Astrocyte (in vitro differentiated cells and primary cell): ENCODE results near the gene LSM5. TPM values are rescaled to one million over a fixed set of nuclear protein-coding genes. Genes with fewer than 3 reads are reported as not detected.

ENCODE experiments used
- DNase-seq: peaks from one replicate; pipeline ENCODE4 v3.0.0-alpha.2; 2010; ENCODE audit warnings: low read depth
- FAIRE-seq: peaks from 2 replicates; lab custom pipeline; 2011; peaks lifted over from hg19 to GRCh38; lab: Jason Lieb, UNC
- H2AFZ ChIP-seq: 2 replicates; pipeline ENCODE4 v1.6.0; 2012; ENCODE audit warnings: low read depth, low read length, inconsistent platforms
- H3K27ac ChIP-seq: 2 replicates; pipeline ENCODE4 v1.5.1; 2011; ENCODE audit warnings: low read depth, low read length, inconsistent platforms
- H3K27me3 ChIP-seq: 2 replicates; pipeline ENCODE4 v1.6.0; 2011; ENCODE audit warnings: low read length, inconsistent platforms; ENCODE audit not compliant: insufficient read depth
- H3K36me3 ChIP-seq: 2 replicates; pipeline ENCODE4 v1.5.1; 2011; ENCODE audit warnings: low read length, inconsistent platforms; ENCODE audit not compliant: insufficient read depth
- H3K4me1 ChIP-seq: 2 replicates; pipeline ENCODE4 v1.5.1; 2011; ENCODE audit warnings: low read length, inconsistent platforms; ENCODE audit not compliant: insufficient read depth
- H3K4me2 ChIP-seq: 2 replicates; pipeline ENCODE4 v1.6.0; 2012; ENCODE audit warnings: low read length, inconsistent platforms
- H3K4me3 ChIP-seq: 2 replicates; pipeline ENCODE4 v1.5.1; 2011; ENCODE audit warnings: low read depth, mild to moderate bottlenecking, low read length, inconsistent platforms; ENCODE audit not compliant: insufficient read depth
- H3K79me2 ChIP-seq: 2 replicates; pipeline ENCODE4 v1.6.0; 2012; ENCODE audit warnings: mild to moderate bottlenecking, low read length, inconsistent platforms; ENCODE audit not compliant: insufficient read depth
- H3K9ac ChIP-seq: 2 replicates; pipeline ENCODE4 v1.6.0; 2012; ENCODE audit warnings: mild to moderate bottlenecking, low read length, inconsistent platforms
- H3K9me3 ChIP-seq: 2 replicates; pipeline ENCODE4 v1.5.1; 2012; ENCODE audit warnings: low read depth, mild to moderate bottlenecking, low read length, inconsistent platforms; ENCODE audit not compliant: insufficient read depth
- H4K20me1 ChIP-seq: 2 replicates; pipeline ENCODE4 v1.6.0; 2012; ENCODE audit warnings: low read length, inconsistent platforms; ENCODE audit not compliant: insufficient read depth
- H3K27ac Mint-ChIP-seq: one replicate; pipeline ENCODE4 v1.8.0; 2021; ENCODE audit warnings: mild to moderate bottlenecking, mixed read lengths; ENCODE audit not compliant: unreplicated experiment
- H3K27me3 Mint-ChIP-seq: one replicate; pipeline ENCODE4 v1.8.0; 2021; ENCODE audit warnings: low read depth, mixed read lengths; ENCODE audit not compliant: unreplicated experiment
- H3K36me3 Mint-ChIP-seq: one replicate; pipeline ENCODE4 v1.8.0; 2021; ENCODE audit warnings: low read depth, mixed read lengths; ENCODE audit not compliant: unreplicated experiment
- H3K4me1 Mint-ChIP-seq: one replicate; pipeline ENCODE4 v1.8.0; 2021; ENCODE audit warnings: low read depth, mixed read lengths; ENCODE audit not compliant: unreplicated experiment
- H3K4me3 Mint-ChIP-seq: one replicate; pipeline ENCODE4 v1.8.0; 2021; ENCODE audit warnings: mild to moderate bottlenecking, moderate library complexity, mixed read lengths; ENCODE audit not compliant: unreplicated experiment
- H3K9me3 Mint-ChIP-seq: one replicate; pipeline ENCODE4 v1.8.0; 2021; ENCODE audit warnings: mild to moderate bottlenecking, mixed read lengths; ENCODE audit not compliant: unreplicated experiment
- CTCF ChIP-seq: IDR thresholded peaks from 2 replicates; pipeline ENCODE4 v1.5.1; 2011; ENCODE audit warnings: low read depth, mild to moderate bottlenecking, inconsistent platforms, low read length, moderate library complexity; ENCODE audit not compliant: insufficient read depth
- EZH2 ChIP-seq: IDR thresholded peaks from 2 replicates; pipeline ENCODE4 v1.6.1; 2012; ENCODE audit warnings: mild to moderate bottlenecking, low read length, inconsistent platforms; ENCODE audit not compliant: insufficient read depth
- total RNA-seq: library from RNA; stranded (reverse); gene quantifications from 2 replicates; pipeline ENCODE4 v1.2.1, GENCODE V29; 2021

The LSM5 gene
- total RNA-seq, 1 donor from 2014 or later: 36.2 TPM

- Mint-ChIP-seq H3K9me3 (no peaks in the 10 kb centered on the region), H3K36me3 (no peaks in the 10 kb centered on the region), H3K27me3 (peaks cover 4% of the 10 kb centered on the region), H3K4me3 (no peak overlapping the region), H3K27ac (no peak overlapping the region), H3K4me1 (no peaks in the 10 kb centered on the region)
- Histone ChIP-seq H4K20me1 (no peaks in the 10 kb centered on the region), H3K27ac (no peak overlapping the region), H3K9ac (no peak overlapping the region), H2AFZ (no peak overlapping the region), H3K4me1 (no peaks in the 10 kb centered on the region), H3K4me2 (no peak overlapping the region), H3K9me3 (no peaks in the 10 kb centered on the region), H3K4me3 (no peak overlapping the region), H3K27me3 (no peaks in the 10 kb centered on the region), H3K36me3 (no peaks in the 10 kb centered on the region), H3K79me2 (no peaks in the 10 kb centered on the region)
- TF ChIP-seq EZH2: no peak
- no peak for TF ChIP-seq CTCF
- no peak for DNase-seq
- no peak for FAIRE-seq
These were observed 27.2 kb downstream of the LSM5 start for GRCh38 chr7:32462977-32463376.

- H3K27me3 ChIP-seq: no peaks in the 10 kb centered on the region
- no peaks in the 10 kb centered on the region for H3K4me1 Mint-ChIP-seq
- no peak overlapping the region for H3K27ac ChIP-seq
- H2AFZ ChIP-seq: no peak overlapping the region
- no peaks in the 10 kb centered on the region for H4K20me1 ChIP-seq
- TF ChIP-seq EZH2: no peak
- no peak for TF ChIP-seq CTCF
- no peaks in the 10 kb centered on the region for H3K9me3 Mint-ChIP-seq
- H3K27ac Mint-ChIP-seq: no peak overlapping the region
- peaks cover 4% of the 10 kb centered on the region for H3K27me3 Mint-ChIP-seq
- no peak for DNase-seq
- H3K36me3 ChIP-seq: no peaks in the 10 kb centered on the region
- no peak overlapping the region for H3K9ac ChIP-seq
- H3K4me3 Mint-ChIP-seq: no peak overlapping the region
- H3K4me3 ChIP-seq: no peak overlapping the region
- no peak overlapping the region for H3K4me2 ChIP-seq
- no peaks in the 10 kb centered on the region for H3K9me3 ChIP-seq
- no peaks in the 10 kb centered on the region for H3K79me2 ChIP-seq
- no peaks in the 10 kb centered on the region for H3K4me1 ChIP-seq
- FAIRE-seq: no peak
- no peaks in the 10 kb centered on the region for H3K36me3 Mint-ChIP-seq
These were observed 27.7 kb downstream of the LSM5 start for GRCh38 chr7:32462451-32462850.

DNA sequence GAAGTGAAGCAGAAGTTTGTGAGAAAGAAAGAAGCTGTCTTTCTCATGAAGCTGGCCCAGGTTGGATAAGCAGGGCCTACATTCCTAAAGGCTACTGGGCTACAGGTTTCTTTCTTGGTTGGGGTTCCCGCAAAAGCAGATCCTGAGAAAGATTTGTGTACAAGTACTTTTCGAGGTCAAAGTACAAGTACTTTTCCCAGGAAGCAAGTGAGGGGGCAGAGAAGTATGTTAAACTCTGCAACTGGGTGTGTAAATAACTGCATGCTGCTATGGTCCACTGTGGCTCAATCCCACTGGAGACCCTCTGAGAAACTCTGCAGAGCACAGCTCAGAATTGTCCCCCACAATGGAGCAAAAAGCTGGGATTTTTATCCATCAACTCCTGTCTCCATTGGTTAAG lies 28.7 kb downstream of the LSM5 start:
- TF ChIP-seq EZH2 (no peak), CTCF (no peak)
- H3K27ac Mint-ChIP-seq: no peak overlapping the region

More for the DNA sequence above, 28.7 kb downstream of the LSM5 start:
- H3K4me3 ChIP-seq: no peak overlapping the region
- no peaks in the 10 kb centered on the region for H4K20me1 ChIP-seq
- H3K27me3 ChIP-seq: no peaks in the 10 kb centered on the region
- no peak for DNase-seq
- H3K4me2 ChIP-seq: no peak overlapping the region
- Mint-ChIP-seq H3K4me3 (no peak overlapping the region), H3K4me1 (no peaks in the 10 kb centered on the region), H3K9me3 (no peaks in the 10 kb centered on the region), H3K36me3 (no peaks in the 10 kb centered on the region), H3K27me3 (peaks cover 4% of the 10 kb centered on the region)
- H3K4me1 ChIP-seq: no peaks in the 10 kb centered on the region
- no peak overlapping the region for H3K27ac ChIP-seq
- no peaks in the 10 kb centered on the region for H3K79me2 ChIP-seq
- H3K9ac ChIP-seq: no peak overlapping the region
- no peaks in the 10 kb centered on the region for H3K36me3 ChIP-seq
- no peak for FAIRE-seq
- H3K9me3 ChIP-seq: no peaks in the 10 kb centered on the region
- H2AFZ ChIP-seq: no peak overlapping the region
